ENCODE measurements around the gene GNG11. TPM values are rescaled to one million over a fixed set of nuclear protein-coding genes. Genes with fewer than 3 reads are reported as not detected.

The GNG11 gene
- total and polyA plus RNA-seq, 2 of the 13 experiments (the other 11 are each of a cell fraction or from before 2014, with no cell fraction given): not detected

DNA sequence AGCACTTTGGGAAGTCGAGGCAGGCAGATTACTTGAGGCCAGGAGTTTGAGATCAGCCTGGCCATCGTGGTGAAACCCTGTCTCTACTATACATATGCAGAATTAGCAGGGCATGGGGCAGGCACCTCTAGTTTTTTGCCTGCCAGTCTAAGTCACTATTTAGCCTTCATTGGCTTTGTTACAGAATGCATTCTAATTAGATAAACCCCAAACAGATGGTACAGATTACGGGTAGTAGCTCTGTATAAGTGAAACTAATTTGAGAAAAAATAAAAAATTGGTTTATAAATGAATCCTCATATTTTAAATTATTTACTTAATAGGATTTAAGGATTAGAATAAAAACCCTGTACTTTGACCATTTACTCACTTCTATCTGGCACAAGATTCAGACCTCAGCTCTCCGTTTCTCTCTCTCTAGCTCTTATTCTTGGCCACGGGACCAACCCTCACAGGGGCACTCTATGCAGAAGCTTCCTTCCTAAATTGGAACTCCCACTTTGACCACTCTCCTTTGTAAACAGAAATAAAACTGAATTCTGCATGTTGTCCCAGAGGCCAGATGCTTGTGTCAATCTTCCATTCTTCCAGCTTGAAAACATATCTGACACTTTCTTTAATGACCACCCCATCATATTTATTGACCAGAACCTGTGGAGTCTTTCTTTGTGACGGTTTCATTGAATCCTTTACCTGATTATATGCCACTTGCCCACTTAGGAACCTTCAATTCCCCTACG lies 55.8 kb downstream of the GNG11 start:
- WGBS (ENCODE audit: low lambda C conversion rate): 13% methylated on average over 7 of the region's 7 CpGs
- Histone ChIP-seq H4K20me1 (ENCODE audit: insufficient read depth, low read length) (no peaks in the 10 kb centered on the region), H3K4me2 (ENCODE audit: low read depth, low read length) (no peak overlapping the region), H3K79me2 (ENCODE audit: insufficient read depth, low read length) (no peaks in the 10 kb centered on the region), H2AFZ (ENCODE audit: low read length) (no peak overlapping the region), H3K27ac (ENCODE audit: extremely low read length, insufficient read depth, low read length) (no peak overlapping the region), H3K9me3 (ENCODE audit: low read length) (no peaks in the 10 kb centered on the region), H3K4me1 (ENCODE audit: insufficient read depth, low read length) (no peaks in the 10 kb centered on the region), H3K27me3 (ENCODE audit: control insufficient read depth in 1 of 2, insufficient read depth in 2 of 2, low read length in 2 of 2) (no peaks in the 10 kb centered on the region), H3K36me3 (replicated peaks in 1 of 2; ENCODE audit: control insufficient read depth in 1 of 2, insufficient read depth in 2 of 2, low read length in 2 of 2) (no peaks in the 10 kb centered on the region), H3K4me3 (replicated peaks in 1 of 3; ENCODE audit: insufficient read depth in 1 of 3, low read depth in 2 of 3, low read length in 3 of 3) (no peak overlapping the region), H3K9ac (ENCODE audit: insufficient read depth, low read depth, low read length) (no peak overlapping the region)
- FAIRE-seq (no peak), DNase-seq (ENCODE audit: low spot score) (no peak), ATAC-seq (no peak)
- BruUV-seq (replicated peaks): no TSS peak
- TF ChIP-seq ZNF776 (CRISPR knock-in tag; IDR thresholded peaks at IDR 0.05): no peak
- TF ChIP-seq ZNF274 (CRISPR knock-in tag; IDR thresholded peaks at IDR 0.05): no peak
- no peak for TF ChIP-seq MYNN (CRISPR knock-in tag; IDR thresholded peaks at IDR 0.05; ENCODE audit: low read depth)
- TF ChIP-seq, protein P1, sequence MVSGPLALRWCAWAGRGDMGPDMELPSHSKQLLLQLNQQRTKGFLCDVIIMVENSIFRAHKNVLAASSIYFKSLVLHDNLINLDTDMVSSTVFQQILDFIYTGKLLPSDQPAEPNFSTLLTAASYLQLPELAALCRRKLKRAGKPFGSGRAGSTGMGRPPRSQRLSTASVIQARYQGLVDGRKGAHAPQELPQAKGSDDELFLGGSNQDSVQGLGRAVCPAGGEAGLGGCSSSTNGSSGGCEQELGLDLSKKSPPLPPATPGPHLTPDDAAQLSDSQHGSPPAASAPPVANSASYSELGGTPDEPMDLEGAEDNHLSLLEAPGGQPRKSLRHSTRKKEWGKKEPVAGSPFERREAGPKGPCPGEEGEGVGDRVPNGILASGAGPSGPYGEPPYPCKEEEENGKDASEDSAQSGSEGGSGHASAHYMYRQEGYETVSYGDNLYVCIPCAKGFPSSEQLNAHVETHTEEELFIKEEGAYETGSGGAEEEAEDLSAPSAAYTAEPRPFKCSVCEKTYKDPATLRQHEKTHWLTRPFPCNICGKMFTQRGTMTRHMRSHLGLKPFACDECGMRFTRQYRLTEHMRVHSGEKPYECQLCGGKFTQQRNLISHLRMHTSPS (CRISPR knock-in tag; IDR thresholded peaks at IDR 0.05; ENCODE audit: low read depth): no peak
- no peak for TF ChIP-seq PRPF4 (IDR thresholded peaks at IDR 0.05; ENCODE audit: low read depth, low read length, poor library complexity, severe bottlenecking)
- TF ChIP-seq ZNF367 (CRISPR knock-in tag; IDR thresholded peaks at IDR 0.05; ENCODE audit: borderline replicate concordance): no peak
- TF ChIP-seq ZNF282 (IDR thresholded peaks at IDR 0.05; ENCODE audit: partially characterized antibody): no peak
- TF ChIP-seq MED13 (CRISPR knock-in tag; IDR thresholded peaks at IDR 0.05): no peak
- TF ChIP-seq WIZ (CRISPR knock-in tag; IDR thresholded peaks at IDR 0.05): no peak
- no peak for TF ChIP-seq MZF1 (CRISPR knock-in tag; IDR thresholded peaks at IDR 0.05; ENCODE audit: borderline replicate concordance)
- TF ChIP-seq ARID2 (CRISPR knock-in tag; IDR thresholded peaks at IDR 0.05; ENCODE audit: borderline replicate concordance): no peak
- ChIA-PET CTCF (ENCODE audit: low intra/inter-chr PET ratio, low total read pairs) (no interaction called here), POLR2A (no interaction called here)
- intact Hi-C loops (cut with micrococcal nuclease; ENCODE audit: unreplicated experiment): no loop called here
- in situ Hi-C loops (cut with HindIII; ENCODE audit: extremely low pct_ligation_motif_present, low pct_unique_long_range_greater_than_20kb): no loop called here

Small RNA genes lying within 50 kb of the gene (small RNA-seq; reads per million reads assigned to genes)
- gene AC002076.2 (ENCODE audit: insufficient read depth in 2 of 3, insufficient read length in 3 of 3, low read depth in 2 of 3, low replicate concordance in 1 of 3): 0 reads per million in 3 experiments

Other genes starting within 250 kb of the GNG11 start
- gene TFPI2, start 31.0 kb upstream of the GNG11 start, total RNA-seq (2016; rRNA removed; fragmentation: Illumina TruSeq; extraction: Trizol): 0.22 and 0.24 TPM in 2 replicates
- gene TFPI2, start 31.0 kb upstream of the GNG11 start, polyA plus RNA-seq (2011; rRNA removed): 0.10 and 0.16 TPM in 2 replicates
- gene GNGT1, start 15.2 kb upstream of the GNG11 start, total RNA-seq (2016; rRNA removed; fragmentation: Illumina TruSeq; extraction: Trizol): not detected in 2 replicates
- not detected in 2 replicates for gene GNGT1, start 15.2 kb upstream of the GNG11 start, polyA plus RNA-seq (2011; rRNA removed)
- 23.8 and 35.3 TPM in 2 replicates for gene BET1, start 82.6 kb downstream of the GNG11 start, total RNA-seq (2016; rRNA removed; fragmentation: Illumina TruSeq; extraction: Trizol)
- gene BET1, start 82.6 kb downstream of the GNG11 start, polyA plus RNA-seq (2011; rRNA removed): 22.8 and 33.7 TPM in 2 replicates